ENCODE results near the gene FBXO34. TPM values are rescaled to one million over a fixed set of nuclear protein-coding genes. Genes with fewer than 3 reads are reported as not detected.

FBXO34 gene
- total and polyA plus RNA-seq, 2 of the 13 experiments (the other 11 are each of a cell fraction or from before 2014, with no cell fraction given) = 8.8 to 13.5 TPM

DNA sequence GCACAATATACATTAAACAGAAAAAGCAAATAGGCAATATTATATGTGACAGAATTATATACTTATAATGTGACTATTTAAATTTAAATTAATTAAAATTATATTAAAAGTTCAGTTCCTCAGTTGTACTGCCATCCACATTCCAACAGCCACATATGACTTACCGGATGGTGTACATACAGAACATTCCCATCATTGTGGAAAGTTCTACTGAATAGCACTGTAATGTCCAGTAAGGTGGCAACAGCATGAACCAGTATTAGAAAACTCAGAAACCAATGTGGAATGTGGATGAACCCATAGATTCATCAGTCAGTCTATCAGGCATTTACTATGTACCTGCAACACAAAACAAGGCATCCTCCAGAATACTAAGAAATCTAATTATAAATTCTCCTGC lies 128.0 kb downstream of the FBXO34 start:
- Histone ChIP-seq H2AFZ (ENCODE audit: low read length) (no peak overlapping the region), H3K79me2 (ENCODE audit: insufficient read depth, low read length) (peaks cover 36% of the 10 kb centered on the region), H3K4me2 (ENCODE audit: low read depth, low read length) (no peak overlapping the region), H3K27me3 (ENCODE audit: control insufficient read depth in 1 of 2, insufficient read depth in 2 of 2, low read length in 2 of 2) (no peaks in the 10 kb centered on the region), H3K9ac (ENCODE audit: insufficient read depth, low read depth, low read length) (no peak overlapping the region), H4K20me1 (ENCODE audit: insufficient read depth, low read length) (no peaks in the 10 kb centered on the region), H3K36me3 (replicated peaks in 1 of 2; ENCODE audit: control insufficient read depth in 1 of 2, insufficient read depth in 2 of 2, low read length in 2 of 2) (peaks cover 4 to 13% of the 10 kb centered on the region in 2 experiments; a peak in 3 of 5 replicates), H3K9me3 (ENCODE audit: low read length) (no peaks in the 10 kb centered on the region), H3K27ac (ENCODE audit: extremely low read length, insufficient read depth, low read length) (no peak overlapping the region), H3K4me3 (replicated peaks in 1 of 3; ENCODE audit: insufficient read depth in 1 of 3, low read depth in 2 of 3, low read length in 3 of 3) (no peak overlapping the region), H3K4me1 (ENCODE audit: insufficient read depth, low read length) (no peaks in the 10 kb centered on the region)
- DNase-seq (ENCODE audit: low spot score) (no peak), FAIRE-seq (no peak), ATAC-seq (no peak)
- TF ChIP-seq, protein P1, sequence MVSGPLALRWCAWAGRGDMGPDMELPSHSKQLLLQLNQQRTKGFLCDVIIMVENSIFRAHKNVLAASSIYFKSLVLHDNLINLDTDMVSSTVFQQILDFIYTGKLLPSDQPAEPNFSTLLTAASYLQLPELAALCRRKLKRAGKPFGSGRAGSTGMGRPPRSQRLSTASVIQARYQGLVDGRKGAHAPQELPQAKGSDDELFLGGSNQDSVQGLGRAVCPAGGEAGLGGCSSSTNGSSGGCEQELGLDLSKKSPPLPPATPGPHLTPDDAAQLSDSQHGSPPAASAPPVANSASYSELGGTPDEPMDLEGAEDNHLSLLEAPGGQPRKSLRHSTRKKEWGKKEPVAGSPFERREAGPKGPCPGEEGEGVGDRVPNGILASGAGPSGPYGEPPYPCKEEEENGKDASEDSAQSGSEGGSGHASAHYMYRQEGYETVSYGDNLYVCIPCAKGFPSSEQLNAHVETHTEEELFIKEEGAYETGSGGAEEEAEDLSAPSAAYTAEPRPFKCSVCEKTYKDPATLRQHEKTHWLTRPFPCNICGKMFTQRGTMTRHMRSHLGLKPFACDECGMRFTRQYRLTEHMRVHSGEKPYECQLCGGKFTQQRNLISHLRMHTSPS (CRISPR knock-in tag; IDR thresholded peaks at IDR 0.05; ENCODE audit: low read depth) = no peak
- TF ChIP-seq ZNF234 (CRISPR knock-in tag; conservative IDR thresholded peaks at IDR 0.05) (no peak), ZNF331 (CRISPR knock-in tag; IDR thresholded peaks at IDR 0.05) (no peak), DNMT3B (CRISPR knock-in tag; conservative IDR thresholded peaks at IDR 0.05) (no peak), FOXK1 (CRISPR knock-in tag; IDR thresholded peaks at IDR 0.05; ENCODE audit: borderline replicate concordance, low read depth) (no peak), ZNF235 (CRISPR knock-in tag; IDR thresholded peaks at IDR 0.05; ENCODE audit: borderline replicate concordance) (no peak)
- TF ChIP-seq, protein P2, sequence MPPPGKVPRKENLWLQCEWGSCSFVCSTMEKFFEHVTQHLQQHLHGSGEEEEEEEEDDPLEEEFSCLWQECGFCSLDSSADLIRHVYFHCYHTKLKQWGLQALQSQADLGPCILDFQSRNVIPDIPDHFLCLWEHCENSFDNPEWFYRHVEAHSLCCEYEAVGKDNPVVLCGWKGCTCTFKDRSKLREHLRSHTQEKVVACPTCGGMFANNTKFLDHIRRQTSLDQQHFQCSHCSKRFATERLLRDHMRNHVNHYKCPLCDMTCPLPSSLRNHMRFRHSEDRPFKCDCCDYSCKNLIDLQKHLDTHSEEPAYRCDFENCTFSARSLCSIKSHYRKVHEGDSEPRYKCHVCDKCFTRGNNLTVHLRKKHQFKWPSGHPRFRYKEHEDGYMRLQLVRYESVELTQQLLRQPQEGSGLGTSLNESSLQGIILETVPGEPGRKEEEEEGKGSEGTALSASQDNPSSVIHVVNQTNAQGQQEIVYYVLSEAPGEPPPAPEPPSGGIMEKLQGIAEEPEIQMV (CRISPR knock-in tag; IDR thresholded peaks at IDR 0.05; ENCODE audit: low read depth) = no peak
- TF ChIP-seq, protein P3, sequence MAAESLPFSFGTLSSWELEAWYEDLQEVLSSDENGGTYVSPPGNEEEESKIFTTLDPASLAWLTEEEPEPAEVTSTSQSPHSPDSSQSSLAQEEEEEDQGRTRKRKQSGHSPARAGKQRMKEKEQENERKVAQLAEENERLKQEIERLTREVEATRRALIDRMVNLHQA (CRISPR knock-in tag; IDR thresholded peaks at IDR 0.05) = no peak
- TF ChIP-seq, protein P4, sequence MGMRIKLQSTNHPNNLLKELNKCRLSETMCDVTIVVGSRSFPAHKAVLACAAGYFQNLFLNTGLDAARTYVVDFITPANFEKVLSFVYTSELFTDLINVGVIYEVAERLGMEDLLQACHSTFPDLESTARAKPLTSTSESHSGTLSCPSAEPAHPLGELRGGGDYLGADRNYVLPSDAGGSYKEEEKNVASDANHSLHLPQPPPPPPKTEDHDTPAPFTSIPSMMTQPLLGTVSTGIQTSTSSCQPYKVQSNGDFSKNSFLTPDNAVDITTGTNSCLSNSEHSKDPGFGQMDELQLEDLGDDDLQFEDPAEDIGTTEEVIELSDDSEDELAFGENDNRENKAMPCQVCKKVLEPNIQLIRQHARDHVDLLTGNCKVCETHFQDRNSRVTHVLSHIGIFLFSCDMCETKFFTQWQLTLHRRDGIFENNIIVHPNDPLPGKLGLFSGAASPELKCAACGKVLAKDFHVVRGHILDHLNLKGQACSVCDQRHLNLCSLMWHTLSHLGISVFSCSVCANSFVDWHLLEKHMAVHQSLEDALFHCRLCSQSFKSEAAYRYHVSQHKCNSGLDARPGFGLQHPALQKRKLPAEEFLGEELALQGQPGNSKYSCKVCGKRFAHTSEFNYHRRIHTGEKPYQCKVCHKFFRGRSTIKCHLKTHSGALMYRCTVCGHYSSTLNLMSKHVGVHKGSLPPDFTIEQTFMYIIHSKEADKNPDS (CRISPR knock-in tag; IDR thresholded peaks at IDR 0.05) = no peak
- TF ChIP-seq, protein P5, sequence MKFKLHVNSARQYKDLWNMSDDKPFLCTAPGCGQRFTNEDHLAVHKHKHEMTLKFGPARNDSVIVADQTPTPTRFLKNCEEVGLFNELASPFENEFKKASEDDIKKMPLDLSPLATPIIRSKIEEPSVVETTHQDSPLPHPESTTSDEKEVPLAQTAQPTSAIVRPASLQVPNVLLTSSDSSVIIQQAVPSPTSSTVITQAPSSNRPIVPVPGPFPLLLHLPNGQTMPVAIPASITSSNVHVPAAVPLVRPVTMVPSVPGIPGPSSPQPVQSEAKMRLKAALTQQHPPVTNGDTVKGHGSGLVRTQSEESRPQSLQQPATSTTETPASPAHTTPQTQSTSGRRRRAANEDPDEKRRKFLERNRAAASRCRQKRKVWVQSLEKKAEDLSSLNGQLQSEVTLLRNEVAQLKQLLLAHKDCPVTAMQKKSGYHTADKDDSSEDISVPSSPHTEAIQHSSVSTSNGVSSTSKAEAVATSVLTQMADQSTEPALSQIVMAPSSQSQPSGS (CRISPR knock-in tag; IDR thresholded peaks at IDR 0.05) = no peak
- TF ChIP-seq, protein P6, sequence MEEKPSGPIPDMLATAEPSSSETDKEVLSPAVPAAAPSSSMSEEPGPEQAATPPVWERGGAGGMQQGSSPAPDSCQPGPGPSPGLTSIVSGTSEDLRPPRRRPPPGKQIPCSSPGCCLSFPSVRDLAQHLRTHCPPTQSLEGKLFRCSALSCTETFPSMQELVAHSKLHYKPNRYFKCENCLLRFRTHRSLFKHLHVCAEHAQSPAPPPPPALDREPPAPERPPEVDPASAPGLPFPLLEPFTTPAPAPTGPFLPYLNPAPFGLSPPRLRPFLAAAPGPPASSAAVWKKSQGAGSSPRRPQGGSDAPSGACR (CRISPR knock-in tag; IDR thresholded peaks at IDR 0.05) = no peak
- TF ChIP-seq, protein P7, sequence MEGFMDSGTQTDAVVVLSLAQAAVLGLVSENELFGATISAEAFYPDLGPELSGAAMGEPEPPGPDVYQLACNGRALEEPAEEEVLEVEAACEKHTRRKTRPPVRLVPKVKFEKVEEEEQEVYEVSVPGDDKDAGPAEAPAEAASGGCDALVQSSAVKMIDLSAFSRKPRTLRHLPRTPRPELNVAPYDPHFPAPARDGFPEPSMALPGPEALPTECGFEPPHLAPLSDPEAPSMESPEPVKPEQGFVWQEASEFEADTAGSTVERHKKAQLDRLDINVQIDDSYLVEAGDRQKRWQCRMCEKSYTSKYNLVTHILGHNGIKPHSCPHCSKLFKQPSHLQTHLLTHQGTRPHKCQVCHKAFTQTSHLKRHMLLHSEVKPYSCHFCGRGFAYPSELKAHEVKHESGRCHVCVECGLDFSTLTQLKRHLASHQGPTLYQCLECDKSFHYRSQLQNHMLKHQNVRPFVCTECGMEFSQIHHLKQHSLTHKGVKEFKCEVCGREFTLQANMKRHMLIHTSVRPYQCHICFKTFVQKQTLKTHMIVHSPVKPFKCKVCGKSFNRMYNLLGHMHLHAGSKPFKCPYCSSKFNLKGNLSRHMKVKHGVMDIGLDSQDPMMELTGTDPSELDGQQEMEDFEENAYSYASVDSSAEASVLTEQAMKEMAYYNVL (CRISPR knock-in tag; IDR thresholded peaks at IDR 0.05; ENCODE audit: borderline replicate concordance) = no peak
- ChIA-PET CTCF (ENCODE audit: low intra/inter-chr PET ratio, low total read pairs) (no interaction called here), POLR2A (no interaction called here)
- WGBS (ENCODE audit: low lambda C conversion rate) = 100% methylated on average over 1 of the region's 1 CpG
- in situ Hi-C loops (cut with HindIII; ENCODE audit: extremely low pct_ligation_motif_present, low pct_unique_long_range_greater_than_20kb) = no loop called here
- intact Hi-C loops (cut with micrococcal nuclease; ENCODE audit: unreplicated experiment) = no loop called here
- no TSS peak for BruUV-seq (replicated peaks)

Data from HepG2 (cell line).